K562 (cell line): Measurements from ENCODE around the gene BSDC1. TPM values are rescaled to one million over a fixed set of nuclear protein-coding genes. Genes with fewer than 3 reads are reported as not detected.
A peak's percentile ranks its signal among the peaks of the same experiment; 100 is the strongest.

ENCODE experiments used
- CLOCK ChIP-seq: fragments of 250-450 bp; sonication (Bioruptor Pico); IDR thresholded peaks from 2 replicates; pipeline ENCODE4 v1.4.0; 2020; ENCODE audit warnings: mild to moderate bottlenecking, moderate library complexity, borderline replicate concordance
- FUS ChIP-seq: fragments of 200-400 bp; formaldehyde crosslinking; optimal IDR thresholded peaks from 2 replicates; pipeline ENCODE3; 2017; ENCODE audit warnings: low read depth, low read length
- GABPA ChIP-seq: fragments of 200-800 bp; sonication (Bioruptor generic); conservative IDR thresholded peaks from 2 replicates; pipeline ENCODE4 v1.6.1; 2016; ENCODE audit warnings: low read depth, missing genetic modification characterization, missing compliant biosample characterization
- KAT8 ChIP-seq: fragments of 450-650 bp; IDR thresholded peaks from 2 replicates; pipeline ENCODE4 v1.6.1; 2016; ENCODE audit warnings: low read depth, mild to moderate bottlenecking
- KLF1 ChIP-seq: fragments of 450-650 bp; IDR thresholded peaks from 2 replicates; pipeline ENCODE4 v1.6.1; 2016; ENCODE audit warnings: missing genetic modification characterization, missing compliant biosample characterization
- MLX ChIP-seq, 2 experiments: fragments of 450-650 bp in 1 of 2; sonication (generic) in 1 of 2; formaldehyde crosslinking; conservative IDR thresholded peaks; 2 replicates each; pipeline versions ENCODE4 v1.4.0 to v1.8.1; 2020 to 2022; ENCODE audit warnings: mild to moderate bottlenecking in 1 of 2, missing genetic modification reagents in 1 of 2
- MTA3 ChIP-seq: fragments of 450-650 bp; formaldehyde crosslinking; IDR thresholded peaks from 2 replicates; pipeline ENCODE4 v1.6.1; 2017; ENCODE audit warnings: mild to moderate bottlenecking, borderline replicate concordance
- NFRKB ChIP-seq: fragments of 450-650 bp; IDR thresholded peaks from 2 replicates; pipeline ENCODE4 v1.6.1; 2016; ENCODE audit warnings: low read depth
- POU5F1 ChIP-seq: fragments of 150-350 bp; IDR thresholded peaks from 2 replicates; pipeline ENCODE4 v1.6.1; 2014; ENCODE audit warnings: borderline replicate concordance, low read length, low read depth, mild to moderate bottlenecking; ENCODE audit not compliant: partially characterized antibody
- RBM22 ChIP-seq: fragments of 200-400 bp; formaldehyde crosslinking; IDR thresholded peaks from 2 replicates; pipeline ENCODE4 v1.6.1; 2018; ENCODE audit warnings: low read length, low read depth; ENCODE audit not compliant: poor library complexity, severe bottlenecking
- RBM25 ChIP-seq: fragments of 200-400 bp; formaldehyde crosslinking; IDR thresholded peaks from 2 replicates; pipeline ENCODE4 v1.6.1; 2018; ENCODE audit warnings: low read length, low read depth, moderate library complexity; ENCODE audit not compliant: severe bottlenecking
- RBM34 ChIP-seq: fragments of 200-400 bp; formaldehyde crosslinking; IDR thresholded peaks from 2 replicates; pipeline ENCODE4 v1.6.1; 2018; ENCODE audit warnings: low read length, borderline replicate concordance; ENCODE audit not compliant: insufficient read depth
- SIX5 ChIP-seq, 2 experiments: IDR thresholded peaks; 2 replicates each; pipeline ENCODE4 v1.6.1; 2011; ENCODE audit warnings: low read length in 2 of 2, borderline replicate concordance in 1 of 2, low read depth in 1 of 2, mild to moderate bottlenecking in 1 of 2, moderate library complexity in 1 of 2; ENCODE audit not compliant: insufficient read depth in 1 of 2
- TFE3 ChIP-seq: fragments of 450-650 bp; formaldehyde crosslinking; IDR thresholded peaks from 2 replicates; pipeline ENCODE4 v1.4.0; 2020; ENCODE audit warnings: mild to moderate bottlenecking, mixed read lengths
- ZNF354B ChIP-seq: fragments of 250-450 bp; sonication (Bioruptor Pico); IDR thresholded peaks from 2 replicates; pipeline ENCODE4 v1.4.0; 2020
- polyA plus RNA-seq, 8 experiments: library from polyadenylated mRNA; depleted of rRNA in 4 of 8; stranded (reverse) in 5 of 8; unstranded in 3 of 8; fragments of >200 nt; fragmentation: Nextera tagmentation in 2 of 8; fragmentation: Illumina TruSeq in 1 of 8; extraction: Ambion mirVana in 2 of 8; extraction: Trizol in 1 of 8; gene quantifications; 2 replicates each; pipeline versions ENCODE4 v1.2.1 to v1.2.3, GENCODE V29; 2011 to 2014; ENCODE audit warnings: inconsistent platforms in 1 of 8, missing spikeins in 1 of 8
- total RNA-seq, 7 experiments: library from RNA; depleted of rRNA in 6 of 7; stranded (reverse); fragments of >200 nt in 6 of 7; fragmentation: Illumina TruSeq in 2 of 7; extraction: Trizol in 2 of 7; gene quantifications; 2 replicates each; pipeline versions ENCODE4 v1.2.1 to v1.2.3, GENCODE V29; 2011 to 2021; ENCODE audit warnings: low replicate concordance in 1 of 7
- TF ChIP-seq, protein P1 (sequence below): IDR thresholded peaks from 3 replicates; pipeline ENCODE4 v1.6.1; 2011; ENCODE audit warnings: borderline replicate concordance, mild to moderate bottlenecking; ENCODE audit not compliant: insufficient read length, insufficient read depth
- TF ChIP-seq, protein P2 (sequence below): fragments of 450-650 bp; formaldehyde crosslinking; conservative IDR thresholded peaks from 2 replicates; pipeline ENCODE4 v1.4.0; 2022; ENCODE audit warnings: mild to moderate bottlenecking, missing genetic modification characterization

BSDC1 gene
- total and polyA plus RNA-seq, 9 of the 15 experiments (the other 6 are each of a cell fraction or from before 2014, with no cell fraction given) = 10.2 to 96.8 (median 73.1) TPM

DNA sequence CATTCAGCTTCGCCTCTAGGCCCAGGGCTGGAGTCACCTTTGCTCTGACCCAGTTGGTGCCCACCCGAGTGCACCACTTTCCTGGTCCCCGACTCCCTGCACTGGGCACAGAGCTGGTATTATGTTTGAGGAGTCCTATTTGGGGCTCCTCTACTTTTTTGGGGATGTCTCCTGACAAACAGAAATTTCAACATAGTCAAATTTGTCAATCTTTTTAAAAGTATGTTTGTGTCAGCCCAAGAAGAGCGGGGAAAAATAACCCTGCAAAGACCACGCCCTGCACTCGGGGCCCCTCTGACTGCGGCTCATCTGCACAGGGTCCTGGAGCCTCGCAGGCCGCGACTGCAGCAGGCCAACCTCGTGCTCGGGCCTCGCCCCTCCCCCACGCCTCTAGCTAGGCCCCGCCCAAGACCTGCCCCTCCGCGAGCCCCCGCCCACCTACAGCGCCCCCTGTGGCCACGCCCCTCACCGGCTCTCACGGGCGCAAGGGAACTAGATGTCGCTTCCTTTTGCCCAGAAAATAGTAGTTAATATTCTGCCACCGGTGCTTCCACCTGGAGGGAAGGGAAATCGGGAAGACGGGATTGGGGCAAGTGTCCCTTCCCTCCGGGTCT, 43.3 kb downstream of the BSDC1 start (continued):
- TF ChIP-seq CLOCK (CRISPR knock-in tag) (no peak), RBM34 (no peak), ZNF354B (CRISPR knock-in tag) (0 out of 2 replicates have a peak, but pooled peaks have one; percentile 62), POU5F1 (no peak), RBM22 (no peak), SIX5 (IDR thresholded peaks at IDR 0.05; ENCODE audit: borderline replicate concordance in 1 of 2, insufficient read depth in 1 of 2, low read depth in 1 of 2, low read length in 2 of 2) (no peak; a peak in 1 of 4 replicates), GABPA (tag) (peak; percentile 86), KAT8 (no peak), NFRKB (peak; percentile 68; the same call in 1 of the 2 replicates), MTA3 (no peak), FUS (no peak), RBM25 (no peak), KLF1 (no peak), TFE3 (CRISPR knock-in tag) (no peak), MLX (CRISPR knock-in tag; conservative IDR thresholded peaks at IDR 0.05) (peak in 1 of 2 experiments; percentile 92; a peak in 1 of 4 replicates)
- TF ChIP-seq, protein P1, sequence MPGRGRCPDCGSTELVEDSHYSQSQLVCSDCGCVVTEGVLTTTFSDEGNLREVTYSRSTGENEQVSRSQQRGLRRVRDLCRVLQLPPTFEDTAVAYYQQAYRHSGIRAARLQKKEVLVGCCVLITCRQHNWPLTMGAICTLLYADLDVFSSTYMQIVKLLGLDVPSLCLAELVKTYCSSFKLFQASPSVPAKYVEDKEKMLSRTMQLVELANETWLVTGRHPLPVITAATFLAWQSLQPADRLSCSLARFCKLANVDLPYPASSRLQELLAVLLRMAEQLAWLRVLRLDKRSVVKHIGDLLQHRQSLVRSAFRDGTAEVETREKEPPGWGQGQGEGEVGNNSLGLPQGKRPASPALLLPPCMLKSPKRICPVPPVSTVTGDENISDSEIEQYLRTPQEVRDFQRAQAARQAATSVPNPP = no peak
- TF ChIP-seq, protein P2, sequence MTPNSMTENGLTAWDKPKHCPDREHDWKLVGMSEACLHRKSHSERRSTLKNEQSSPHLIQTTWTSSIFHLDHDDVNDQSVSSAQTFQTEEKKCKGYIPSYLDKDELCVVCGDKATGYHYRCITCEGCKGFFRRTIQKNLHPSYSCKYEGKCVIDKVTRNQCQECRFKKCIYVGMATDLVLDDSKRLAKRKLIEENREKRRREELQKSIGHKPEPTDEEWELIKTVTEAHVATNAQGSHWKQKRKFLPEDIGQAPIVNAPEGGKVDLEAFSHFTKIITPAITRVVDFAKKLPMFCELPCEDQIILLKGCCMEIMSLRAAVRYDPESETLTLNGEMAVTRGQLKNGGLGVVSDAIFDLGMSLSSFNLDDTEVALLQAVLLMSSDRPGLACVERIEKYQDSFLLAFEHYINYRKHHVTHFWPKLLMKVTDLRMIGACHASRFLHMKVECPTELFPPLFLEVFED (CRISPR knock-in tag) = no peak
